ENCODE measurements around the gene ATXN1. TPM values are rescaled to one million over a fixed set of nuclear protein-coding genes. Genes with fewer than 3 reads are reported as not detected.

Gene ATXN1
- total and polyA plus RNA-seq, 2 of the 8 experiments (the other 6 are each of a cell fraction or from before 2014, with no cell fraction given) = 1.6 to 4.0 TPM

- Histone ChIP-seq H3K9me3 (ENCODE audit: insufficient read depth in 2 of 2, low read depth in 1 of 2, low read length in 1 of 2) (no peaks in the 10 kb centered on the region), H3K23ac (ENCODE audit: insufficient read length) (no peak overlapping the region), H4K8ac (ENCODE audit: extremely low read depth, insufficient read depth, low read length) (no peak overlapping the region), H4K20me1 (replicated peaks in 1 of 2; ENCODE audit: control insufficient read depth in 1 of 2, insufficient read depth in 2 of 2, low read length in 2 of 2) (no peaks in the 10 kb centered on the region), H3K56ac (replicated peaks; ENCODE audit: insufficient read length, low read depth, low read length) (no peak overlapping the region), H2BK15ac (ENCODE audit: low read length) (no peak overlapping the region), H3K4me3 (ENCODE audit: extremely low read depth in 1 of 4, insufficient read depth in 2 of 4, low read depth in 3 of 4, low read length in 4 of 4) (peak overlapping the region in 1 of 4 experiments; percentile 29; a peak in 1 of 8 replicates), H3K4me2 (ENCODE audit: insufficient read depth in 1 of 2, low read depth in 2 of 2, low read length in 2 of 2) (peak overlapping the region; percentile 4 to 26; a peak in 2 of 4 replicates), H3K9ac (replicated peaks in 1 of 4; ENCODE audit: extremely low read depth in 1 of 4, low read depth in 3 of 4, low read length in 3 of 4) (no peak overlapping the region), H3K23me2 (ENCODE audit: low read depth, low read length) (peaks cover 7% of the 10 kb centered on the region), H4K91ac (replicated peaks; ENCODE audit: insufficient read length, low read length) (no peak overlapping the region), H2BK12ac (ENCODE audit: low read depth, low read length) (0 out of 2 replicates have a peak overlapping the region, but pooled peaks have one; percentile 42), H3K18ac (ENCODE audit: extremely low read depth, low read length) (no peak overlapping the region), H3K27ac (ENCODE audit: low read depth, low read length) (no peak overlapping the region), H3K14ac (ENCODE audit: insufficient read length) (no peak overlapping the region), H2BK5ac (ENCODE audit: low read depth, low read length) (no peak overlapping the region), H3K27me3 (replicated peaks in 1 of 4; ENCODE audit: control insufficient read depth in 3 of 4, extremely low read depth in 1 of 4, insufficient read depth in 3 of 4, low read length in 3 of 4) (no peaks in the 10 kb centered on the region; a peak in 1 of 7 replicates), H2AFZ (ENCODE audit: low read length) (peak overlapping the region; percentile 8; the same call in 1 of the 2 replicates), H3K79me1 (ENCODE audit: low read depth, low read length) (no peaks in the 10 kb centered on the region), H2BK20ac (ENCODE audit: low read length) (no peak overlapping the region; the same call in 1 of the 2 replicates), H3K36me3 (ENCODE audit: control insufficient read depth in 2 of 4, insufficient read depth in 4 of 4, low read length in 3 of 4) (no peaks in the 10 kb centered on the region), H4K5ac (ENCODE audit: insufficient read length, low read depth, low read length) (no peak overlapping the region), H2AK5ac (ENCODE audit: low read depth, low read length) (no peak overlapping the region), H3K4me1 (replicated peaks in 1 of 4; ENCODE audit: control insufficient read depth in 3 of 4, insufficient read depth in 4 of 4, low read length in 3 of 4) (peaks cover 0 to 22% (median 13%) of the 10 kb centered on the region in 4 experiments; a peak in 6 of 7 replicates), H2BK120ac (replicated peaks; ENCODE audit: low read depth, low read length) (no peak overlapping the region), H3K79me2 (ENCODE audit: control insufficient read depth in 1 of 2, insufficient read depth in 2 of 2, low read length in 2 of 2) (no peaks in the 10 kb centered on the region), H3K4ac (replicated peaks; ENCODE audit: insufficient read length, low read depth, low read length) (no peak overlapping the region)
- no peak for FAIRE-seq
- 73% methylated on average over 20 of the region's 20 CpGs; no CpG with 5 or more reads in 1 of the 2 experiments for WGBS, 2 experiments (ENCODE audit: extremely low coverage in 1 of 2, insufficient coverage in 1 of 2, insufficient read length in 1 of 2, insufficient replicate concordance in 2 of 2, low coverage in 1 of 2, low lambda C conversion rate in 2 of 2, missing lambda C conversion rate in 1 of 2)
- ChIA-PET POLR2A (ENCODE audit: partially characterized antibody) (no interaction called here), CTCF (ENCODE audit: partially characterized antibody) (interaction anchor here (1.0 to 2.4 kb wide), 5 partner anchors 10 to 174 kb away, joined by 3 to 10 read pairs (median 4); no protein-coding TSS in a partner anchor)
- TF ChIP-seq POU5F1 (IDR thresholded peaks at IDR 0.05; ENCODE audit: low read depth, low read length) (no peak), CREB1 (IDR thresholded peaks at IDR 0.05) (0 out of 2 replicates have a peak, but pooled peaks have one; percentile 11)
- DNase-seq (ENCODE audit: low read depth in 1 of 2, low spot score in 2 of 2) = no peak
These were observed 454.9 kb downstream of the ATXN1 start for GRCh38 chr6:16306334-16306733.
